ENCODE data around the gene LAMP1.

The LAMP1 gene

GRCh38 chr13:113322890-113323651 lies 26.0 kb downstream of the LAMP1 start:
- DNase-seq (ENCODE audit: low read depth in 1 of 2, low spot score in 1 of 2), result no peak
- in situ Hi-C loops (cut with HindIII; ENCODE audit: low pct_unique_long_range_greater_than_20kb, low sequenced_read_pairs), result no loop called here

GRCh38 chr13:113323869-113324268 lies 26.8 kb downstream of the LAMP1 start:
- in situ Hi-C loops (cut with HindIII; ENCODE audit: low pct_unique_long_range_greater_than_20kb, low sequenced_read_pairs), result no loop called here
- no peak for DNase-seq (ENCODE audit: low read depth in 1 of 2, low spot score in 1 of 2)
- TF ChIP-seq JUND (IDR thresholded peaks at IDR 0.05; ENCODE audit: low read depth), result no peak

More at GRCh38 chr13:113322890-113323651, 26.0 kb downstream of the LAMP1 start:
- TF ChIP-seq JUND (IDR thresholded peaks at IDR 0.05; ENCODE audit: low read depth), result no peak

- in situ Hi-C loops (cut with HindIII; ENCODE audit: low pct_unique_long_range_greater_than_20kb, low sequenced_read_pairs), result no loop called here
- TF ChIP-seq JUND (IDR thresholded peaks at IDR 0.05; ENCODE audit: low read depth), result no peak
- DNase-seq (ENCODE audit: low read depth in 1 of 2, low spot score in 1 of 2), result no peak
Observed at GRCh38 chr13:113324398-113324797, 27.4 kb downstream of the LAMP1 start.

GRCh38 chr13:113325779-113326178 lies 28.7 kb downstream of the LAMP1 start:
- TF ChIP-seq JUND (IDR thresholded peaks at IDR 0.05; ENCODE audit: low read depth), result no peak
- in situ Hi-C loops (cut with HindIII; ENCODE audit: low pct_unique_long_range_greater_than_20kb, low sequenced_read_pairs), result no loop called here
- DNase-seq (ENCODE audit: low read depth in 1 of 2, low spot score in 1 of 2), result no peak

GRCh38 chr13:113327391-113327765 lies 30.3 kb downstream of the LAMP1 start:
- no peak for DNase-seq (ENCODE audit: low read depth in 1 of 2, low spot score in 1 of 2)
- in situ Hi-C loops (cut with HindIII; ENCODE audit: low pct_unique_long_range_greater_than_20kb, low sequenced_read_pairs), result no loop called here
- TF ChIP-seq JUND (IDR thresholded peaks at IDR 0.05; ENCODE audit: low read depth), result no peak

GRCh38 chr13:113327766-113328471 lies 30.9 kb downstream of the LAMP1 start:
- in situ Hi-C loops (cut with HindIII; ENCODE audit: low pct_unique_long_range_greater_than_20kb, low sequenced_read_pairs), result no loop called here
- no peak for DNase-seq (ENCODE audit: low read depth in 1 of 2, low spot score in 1 of 2)
- TF ChIP-seq JUND (IDR thresholded peaks at IDR 0.05; ENCODE audit: low read depth), result no peak

- TF ChIP-seq JUND (IDR thresholded peaks at IDR 0.05; ENCODE audit: low read depth), result no peak
- DNase-seq (ENCODE audit: low read depth in 1 of 2, low spot score in 1 of 2), result no peak
- in situ Hi-C loops (cut with HindIII; ENCODE audit: low pct_unique_long_range_greater_than_20kb, low sequenced_read_pairs), result no loop called here
Observed at GRCh38 chr13:113328851-113329250, 31.8 kb downstream of the LAMP1 start.

GRCh38 chr13:113329656-113330312 lies 32.7 kb downstream of the LAMP1 start:
- in situ Hi-C loops (cut with HindIII; ENCODE audit: low pct_unique_long_range_greater_than_20kb, low sequenced_read_pairs), result no loop called here
- TF ChIP-seq JUND (IDR thresholded peaks at IDR 0.05; ENCODE audit: low read depth), result no peak
- no peak for DNase-seq (ENCODE audit: low read depth in 1 of 2, low spot score in 1 of 2)

GRCh38 chr13:113332615-113333014 lies 35.6 kb downstream of the LAMP1 start:
- DNase-seq (ENCODE audit: low read depth in 1 of 2, low spot score in 1 of 2), result no peak
- in situ Hi-C loops (cut with HindIII; ENCODE audit: low pct_unique_long_range_greater_than_20kb, low sequenced_read_pairs), result no loop called here
- TF ChIP-seq JUND (IDR thresholded peaks at IDR 0.05; ENCODE audit: low read depth), result no peak

- in situ Hi-C loops (cut with HindIII; ENCODE audit: low pct_unique_long_range_greater_than_20kb, low sequenced_read_pairs), result no loop called here
- no peak for TF ChIP-seq JUND (IDR thresholded peaks at IDR 0.05; ENCODE audit: low read depth)
- no peak for DNase-seq (ENCODE audit: low read depth in 1 of 2, low spot score in 1 of 2)
Observed at GRCh38 chr13:113333076-113333475, 36.0 kb downstream of the LAMP1 start.

- in situ Hi-C loops (cut with HindIII; ENCODE audit: low pct_unique_long_range_greater_than_20kb, low sequenced_read_pairs), result no loop called here
- no peak for DNase-seq (ENCODE audit: low read depth in 1 of 2, low spot score in 1 of 2)
- no peak for TF ChIP-seq JUND (IDR thresholded peaks at IDR 0.05; ENCODE audit: low read depth)
Observed at GRCh38 chr13:113337556-113337955, 40.5 kb downstream of the LAMP1 start.

- no peak for DNase-seq (ENCODE audit: low read depth in 1 of 2, low spot score in 1 of 2)
- in situ Hi-C loops (cut with HindIII; ENCODE audit: low pct_unique_long_range_greater_than_20kb, low sequenced_read_pairs), result no loop called here
- no peak for TF ChIP-seq JUND (IDR thresholded peaks at IDR 0.05; ENCODE audit: low read depth)
Observed at GRCh38 chr13:113337976-113338375, 40.9 kb downstream of the LAMP1 start.

- in situ Hi-C loops (cut with HindIII; ENCODE audit: low pct_unique_long_range_greater_than_20kb, low sequenced_read_pairs), result no loop called here
- TF ChIP-seq JUND (IDR thresholded peaks at IDR 0.05; ENCODE audit: low read depth), result no peak
- DNase-seq (ENCODE audit: low read depth in 1 of 2, low spot score in 1 of 2), result no peak
Observed at GRCh38 chr13:113338451-113338850, 41.4 kb downstream of the LAMP1 start.

All from T47D (cell line).